ENCODE data around the gene ITIH5.

The ITIH5 gene

DNA sequence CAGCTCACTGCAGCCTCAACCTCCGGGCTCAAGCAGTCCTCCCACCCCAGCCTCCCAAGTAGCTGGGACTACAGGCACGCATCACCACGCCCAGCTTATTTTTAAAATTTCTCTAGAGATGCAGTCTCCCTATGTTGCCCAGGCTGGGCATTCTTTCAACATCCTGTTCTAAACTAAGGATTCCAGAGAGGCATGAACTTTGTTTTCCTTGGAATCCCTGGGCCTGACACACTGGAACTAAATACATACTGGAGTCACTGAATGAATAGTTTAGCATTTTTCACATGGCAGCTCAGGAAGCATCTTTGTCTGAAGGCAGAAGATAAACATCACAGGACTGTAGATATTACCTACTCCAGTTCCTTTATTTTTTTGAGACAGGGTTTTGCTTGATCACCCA lies 108.7 kb downstream of the ITIH5 start:
- in situ Hi-C loops (cut with HindIII; ENCODE audit: low sequenced_read_pairs): no loop called here

DNA sequence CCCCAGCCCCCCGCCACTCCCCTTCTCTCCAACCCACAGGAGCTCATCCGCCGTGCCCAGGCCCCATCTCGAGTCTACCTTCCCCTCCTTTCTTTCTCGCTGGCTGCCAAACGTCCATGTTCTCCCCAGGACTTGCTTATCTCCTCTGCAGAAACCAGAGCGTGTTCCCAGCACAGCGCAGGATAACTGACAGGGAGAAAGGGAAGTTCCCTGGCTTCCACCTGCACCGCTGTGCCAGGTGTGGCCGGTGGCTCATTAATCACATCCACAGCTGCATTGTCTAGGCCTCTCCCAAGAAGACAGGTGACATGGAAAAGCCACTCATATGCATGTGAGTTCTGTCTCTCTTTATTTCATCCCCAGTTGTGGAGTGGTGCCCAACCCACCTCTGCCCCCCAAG lies 113.2 kb downstream of the ITIH5 start:
- in situ Hi-C loops (cut with HindIII; ENCODE audit: low sequenced_read_pairs): no loop called here

DNA sequence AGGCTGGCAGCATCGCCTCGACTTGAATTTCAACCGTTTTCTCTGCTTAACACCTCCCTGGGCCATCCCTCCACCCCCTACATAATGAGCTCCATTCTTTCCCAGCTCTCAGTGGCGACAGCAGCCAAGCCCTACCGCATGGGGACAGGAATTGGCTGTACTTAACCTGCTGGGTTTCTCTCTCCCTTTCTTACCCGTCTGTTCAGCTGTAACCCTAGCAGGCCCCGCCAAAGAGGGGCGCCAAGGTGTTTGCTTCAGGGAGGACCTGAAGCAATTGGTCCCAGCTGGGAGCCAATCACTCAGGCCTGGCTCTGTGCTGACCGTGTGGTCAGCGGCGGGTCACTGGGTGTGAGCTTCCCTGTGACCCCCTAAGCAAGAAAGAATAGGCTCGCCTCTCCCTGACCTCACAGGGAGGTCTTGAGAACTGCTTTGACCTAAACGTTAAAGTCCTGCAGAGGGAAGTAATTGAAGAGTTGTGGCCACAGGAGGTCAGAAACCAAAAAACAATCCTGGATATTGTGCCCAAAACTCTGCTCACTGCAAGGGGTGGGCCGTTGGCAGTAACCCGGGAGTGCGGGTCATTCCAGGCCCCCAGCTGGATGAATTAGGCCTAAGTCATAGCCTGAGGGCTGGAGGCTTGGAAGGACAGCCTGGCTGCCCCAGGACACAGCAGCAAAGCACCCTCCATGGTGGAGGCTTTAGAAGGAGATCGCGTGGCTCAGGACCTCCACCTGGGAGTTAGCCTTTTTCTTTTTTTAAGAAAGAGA lies 114.6 kb downstream of the ITIH5 start:
- in situ Hi-C loops (cut with HindIII; ENCODE audit: low sequenced_read_pairs): no loop called here

DNA sequence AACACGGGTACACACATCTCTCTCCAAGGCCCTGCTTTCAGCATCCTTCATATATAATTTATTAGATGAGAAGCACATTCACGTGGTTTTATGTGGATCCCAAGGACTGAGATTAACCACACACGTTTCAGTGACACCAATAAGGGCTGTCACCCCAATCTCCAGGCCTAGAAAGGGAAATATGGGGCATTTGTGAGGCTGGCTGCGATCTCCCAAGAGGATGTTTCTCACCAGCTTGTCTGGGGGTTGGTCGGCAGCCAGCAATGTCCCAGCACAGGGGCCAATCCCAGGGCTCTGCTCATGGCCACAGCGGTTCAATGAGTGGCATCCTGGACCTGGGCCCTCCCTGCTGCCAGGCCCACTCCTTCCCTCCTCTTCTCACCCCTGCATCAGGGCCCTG lies 115.5 kb downstream of the ITIH5 start:
- in situ Hi-C loops (cut with HindIII; ENCODE audit: low sequenced_read_pairs): no loop called here

GRCh38 chr10:7550013-7550412 lies 116.8 kb downstream of the ITIH5 start:
- in situ Hi-C loops (cut with HindIII; ENCODE audit: low sequenced_read_pairs): no loop called here

- in situ Hi-C loops (cut with HindIII; ENCODE audit: low sequenced_read_pairs): no loop called here
These were observed 118.9 kb downstream of the ITIH5 start for GRCh38 chr10:7547829-7548228.

DNA sequence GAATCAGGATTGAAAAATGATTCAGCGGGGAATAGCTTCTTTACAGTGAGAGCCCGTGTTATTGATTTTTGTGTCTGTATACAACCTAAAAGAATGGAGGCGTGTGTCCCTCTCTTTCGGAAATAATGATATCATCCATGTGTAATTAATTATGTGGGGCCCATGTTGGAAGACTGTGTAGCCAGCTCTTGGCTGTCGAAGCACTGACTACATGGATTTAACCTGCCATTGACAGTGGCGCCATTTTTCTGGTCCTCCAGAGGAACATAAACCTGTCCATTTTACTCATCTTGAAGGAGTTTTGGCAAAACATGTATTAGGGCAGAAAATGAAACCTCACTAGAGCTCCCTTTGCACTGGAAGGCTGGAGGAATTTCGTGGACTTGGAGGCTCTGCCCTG lies 119.6 kb downstream of the ITIH5 start:
- in situ Hi-C loops (cut with HindIII; ENCODE audit: low sequenced_read_pairs): no loop called here

DNA sequence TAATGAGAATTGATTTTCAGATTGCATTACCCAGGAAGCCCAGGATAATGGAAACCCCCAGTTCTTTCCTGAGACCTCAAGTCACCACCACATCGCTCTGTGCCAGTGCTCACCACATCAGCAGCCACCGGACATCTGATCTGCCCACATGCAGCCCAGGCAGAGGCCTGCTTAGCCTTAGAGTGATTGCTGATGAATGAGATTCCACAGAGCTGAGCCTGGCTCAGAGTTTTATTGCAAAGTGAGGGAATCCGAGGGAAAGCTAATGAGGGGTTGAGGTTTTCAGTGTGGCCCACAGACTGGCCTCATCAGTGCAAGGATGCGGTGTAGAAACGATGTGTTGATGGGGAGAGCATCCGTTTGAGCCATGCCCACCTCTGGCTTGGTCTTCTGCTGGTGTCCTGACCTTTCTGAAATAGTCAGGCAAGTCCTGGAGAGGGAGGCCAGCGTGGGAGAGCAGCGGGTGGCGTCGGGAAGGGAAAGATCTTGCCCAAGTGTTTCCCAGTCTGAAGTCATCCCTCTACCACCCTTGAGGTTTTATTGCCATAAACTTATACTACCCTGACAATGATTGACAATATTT lies 120.3 kb downstream of the ITIH5 start:
- in situ Hi-C loops (cut with HindIII; ENCODE audit: low sequenced_read_pairs): no loop called here

DNA sequence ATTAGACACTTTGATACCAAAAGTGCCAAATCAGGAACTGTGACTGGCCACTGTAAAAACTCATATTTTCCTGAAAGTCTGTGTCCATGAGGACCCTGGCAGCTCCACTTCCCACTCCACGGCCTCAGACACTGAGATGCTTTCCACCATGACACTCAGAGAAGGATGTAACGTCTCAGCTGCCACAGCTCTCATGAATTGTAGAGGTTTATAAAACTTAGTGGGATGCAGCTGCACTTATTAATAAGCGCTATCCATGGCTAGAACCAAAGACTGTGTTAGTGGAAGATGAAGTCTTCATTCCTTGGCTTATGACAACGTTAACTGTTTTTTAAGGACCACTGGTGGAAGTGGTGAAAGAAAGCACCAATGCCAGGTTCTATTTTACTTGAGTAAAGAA lies 121.0 kb downstream of the ITIH5 start:
- in situ Hi-C loops (cut with HindIII; ENCODE audit: low sequenced_read_pairs): no loop called here

GRCh38 chr10:7545261-7545660 lies 121.5 kb downstream of the ITIH5 start:
- in situ Hi-C loops (cut with HindIII; ENCODE audit: low sequenced_read_pairs): no loop called here

DNA sequence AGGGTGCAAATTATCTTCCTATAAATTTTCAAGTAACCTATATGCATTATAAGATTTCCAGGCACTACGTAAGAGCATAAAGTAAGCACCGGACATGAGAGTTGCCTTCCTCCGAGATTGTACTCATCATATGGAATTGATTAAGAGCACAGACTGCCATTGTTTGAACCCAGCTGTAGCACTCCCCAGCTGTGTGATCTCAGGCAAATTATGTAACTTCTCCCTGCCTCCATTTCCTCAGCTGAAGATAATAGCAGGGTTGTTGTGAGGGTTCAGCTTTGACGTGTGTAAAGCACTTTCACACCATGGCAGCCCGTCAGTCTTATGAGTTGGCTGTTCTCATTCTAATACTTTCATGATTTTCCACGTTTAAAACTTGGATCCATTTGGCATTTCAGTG lies 122.6 kb downstream of the ITIH5 start:
- in situ Hi-C loops (cut with HindIII; ENCODE audit: low sequenced_read_pairs): no loop called here

DNA sequence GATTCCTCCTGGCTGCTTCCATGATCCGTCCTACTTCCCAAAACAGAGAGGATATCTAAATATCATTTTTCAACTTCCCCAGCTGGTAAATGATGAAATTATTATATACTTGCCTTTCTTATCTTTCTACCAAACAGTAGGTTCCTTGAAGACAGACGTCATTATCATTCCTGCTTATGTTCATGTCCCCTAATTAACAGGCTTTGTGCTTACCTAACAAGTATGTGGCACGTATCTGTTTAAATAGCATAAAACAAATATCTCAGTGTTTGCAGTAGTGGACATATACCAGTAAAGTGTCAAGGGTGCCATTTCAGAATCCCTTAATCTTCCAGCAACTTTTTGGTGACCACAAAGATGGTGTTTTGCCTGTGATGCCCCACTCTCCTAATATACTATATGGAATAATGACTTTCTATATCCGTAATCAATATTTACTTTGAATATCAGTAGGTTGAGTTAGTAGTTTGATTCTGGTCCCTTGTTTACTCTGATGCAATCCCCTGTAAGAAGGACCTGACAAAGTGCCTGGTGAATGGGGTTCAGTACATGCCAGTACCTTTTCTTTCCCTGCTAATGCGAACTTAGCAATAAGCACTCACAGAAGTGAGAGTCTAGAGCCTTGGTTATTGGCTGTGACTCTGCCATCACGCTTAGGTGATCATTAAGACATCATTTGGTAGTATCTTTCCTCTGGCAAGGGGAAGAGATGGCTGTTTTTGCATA lies 124.4 kb downstream of the ITIH5 start:
- in situ Hi-C loops (cut with HindIII; ENCODE audit: low sequenced_read_pairs): no loop called here

- in situ Hi-C loops (cut with HindIII; ENCODE audit: low sequenced_read_pairs): no loop called here
These were observed 125.4 kb downstream of the ITIH5 start for GRCh38 chr10:7541137-7542087.

DNA sequence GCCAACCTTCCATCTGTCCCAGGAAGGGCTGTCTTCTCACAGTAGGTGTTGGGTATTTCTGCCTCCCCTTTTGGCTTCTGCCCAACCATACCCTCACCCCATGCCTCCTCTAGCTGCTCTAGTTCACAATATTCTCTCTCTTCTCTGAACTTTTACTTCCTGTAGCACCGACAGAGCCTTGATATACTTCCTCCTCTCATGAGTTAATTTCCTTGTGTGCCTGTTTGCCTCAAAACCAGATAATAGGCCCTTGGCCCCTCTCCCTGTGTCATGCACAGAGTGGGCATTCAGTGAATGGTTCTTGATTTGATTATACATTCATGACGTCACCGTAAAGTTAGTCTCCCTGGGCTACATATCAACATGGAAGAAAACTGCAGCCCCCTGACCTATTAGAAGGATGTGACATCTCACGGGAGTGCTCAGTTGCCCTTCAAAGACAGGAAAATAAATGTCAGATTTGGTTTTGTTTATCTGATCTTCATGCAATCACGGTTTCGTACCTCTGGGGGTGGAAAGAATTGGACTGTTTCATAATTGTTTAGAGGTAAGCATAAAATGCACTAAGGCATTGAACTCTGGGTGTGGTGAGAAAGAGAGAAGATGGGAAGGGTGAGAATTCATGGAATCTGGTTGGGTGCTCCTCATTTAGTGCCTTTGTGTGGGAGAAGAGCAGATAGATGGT lies 127.7 kb downstream of the ITIH5 start:
- in situ Hi-C loops (cut with HindIII; ENCODE audit: low sequenced_read_pairs): loop anchor here (10.0 kb wide), 3 partner anchors 76 to 1766 kb away; no protein-coding TSS in a partner anchor

DNA sequence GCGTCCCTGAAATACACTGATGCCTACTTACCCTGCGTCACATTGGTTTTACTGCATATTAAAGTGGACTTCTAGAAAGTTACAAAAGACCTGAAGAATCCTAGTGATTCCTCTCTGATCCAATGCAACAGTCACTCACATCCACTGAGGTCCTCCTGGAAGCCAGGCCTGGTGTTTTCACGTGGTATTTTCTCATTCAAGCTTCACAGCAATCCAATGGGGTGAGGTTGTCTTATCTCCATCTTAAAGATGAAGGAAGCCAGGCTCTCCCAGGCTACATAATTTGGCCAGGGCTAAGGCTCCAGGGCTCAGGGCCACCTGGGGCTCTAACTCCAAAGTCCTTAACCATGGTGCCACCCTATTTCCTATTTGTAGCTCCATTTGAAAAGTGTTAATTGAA lies 129.6 kb downstream of the ITIH5 start:
- in situ Hi-C loops (cut with HindIII; ENCODE audit: low sequenced_read_pairs): loop anchor here (10.0 kb wide), 3 partner anchors 78 to 1768 kb away; no protein-coding TSS in a partner anchor

DNA sequence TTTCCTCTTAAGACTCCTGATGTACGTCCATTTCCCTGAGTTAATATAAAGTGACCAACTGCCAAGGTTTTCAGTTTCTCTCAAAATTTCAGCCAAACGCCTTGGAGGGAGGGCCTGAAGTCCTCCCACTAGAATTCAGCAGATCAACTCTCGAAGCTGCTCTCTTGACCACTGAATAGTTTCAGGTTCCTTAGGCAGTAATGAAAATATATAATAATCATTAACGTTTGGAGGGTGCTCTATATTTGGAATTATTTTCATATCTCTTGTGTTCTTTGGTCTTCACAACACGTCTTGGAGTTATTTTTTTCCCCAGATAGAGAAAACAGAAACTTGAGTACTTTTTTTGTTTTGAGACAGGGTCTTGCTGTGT lies 132.3 kb downstream of the ITIH5 start:
- in situ Hi-C loops (cut with HindIII; ENCODE audit: low sequenced_read_pairs): loop anchor here (10.0 kb wide), 3 partner anchors 80 to 1770 kb away; no protein-coding TSS in a partner anchor

DNA sequence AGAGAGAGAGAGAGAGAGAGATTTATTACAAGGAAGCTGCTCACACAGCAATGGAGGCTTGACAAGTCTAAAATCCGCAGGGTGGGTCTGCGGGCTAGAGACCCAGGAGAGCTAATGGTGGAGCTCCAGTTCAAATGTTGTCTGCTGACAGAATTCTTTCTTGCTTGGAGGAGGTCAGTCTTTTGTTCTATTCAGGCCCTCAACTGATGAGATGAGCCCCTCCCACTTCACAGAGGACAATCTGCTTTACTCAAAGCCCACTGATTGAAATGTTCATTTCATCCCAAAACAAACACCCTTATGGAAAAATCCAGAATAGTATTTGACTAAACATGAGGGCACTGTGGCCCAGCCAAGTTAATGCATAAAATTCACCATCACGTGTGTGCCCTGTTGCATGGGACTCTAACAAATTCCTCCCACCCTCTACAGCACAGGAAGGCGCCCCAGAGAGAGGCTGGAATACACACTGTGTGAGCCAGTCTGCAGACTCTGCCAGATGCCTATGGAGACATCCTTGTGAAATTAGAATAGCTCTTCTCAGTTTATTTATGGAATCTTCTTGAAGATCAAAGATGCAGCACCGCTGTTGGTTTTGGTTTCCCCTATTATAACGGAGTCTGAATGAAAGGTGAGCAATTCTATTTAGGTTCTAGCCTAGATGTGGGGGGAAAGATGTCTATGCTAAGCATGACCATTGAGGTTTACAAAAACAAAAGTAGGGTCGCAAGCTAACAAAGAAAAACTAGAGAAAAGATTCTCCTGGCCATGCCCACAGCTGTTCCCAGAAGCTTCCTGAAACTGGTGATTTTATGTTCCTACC lies 132.9 kb downstream of the ITIH5 start:
- in situ Hi-C loops (cut with HindIII; ENCODE audit: low sequenced_read_pairs): loop anchor here (10.0 kb wide), 3 partner anchors 81 to 1771 kb away; no protein-coding TSS in a partner anchor

DNA sequence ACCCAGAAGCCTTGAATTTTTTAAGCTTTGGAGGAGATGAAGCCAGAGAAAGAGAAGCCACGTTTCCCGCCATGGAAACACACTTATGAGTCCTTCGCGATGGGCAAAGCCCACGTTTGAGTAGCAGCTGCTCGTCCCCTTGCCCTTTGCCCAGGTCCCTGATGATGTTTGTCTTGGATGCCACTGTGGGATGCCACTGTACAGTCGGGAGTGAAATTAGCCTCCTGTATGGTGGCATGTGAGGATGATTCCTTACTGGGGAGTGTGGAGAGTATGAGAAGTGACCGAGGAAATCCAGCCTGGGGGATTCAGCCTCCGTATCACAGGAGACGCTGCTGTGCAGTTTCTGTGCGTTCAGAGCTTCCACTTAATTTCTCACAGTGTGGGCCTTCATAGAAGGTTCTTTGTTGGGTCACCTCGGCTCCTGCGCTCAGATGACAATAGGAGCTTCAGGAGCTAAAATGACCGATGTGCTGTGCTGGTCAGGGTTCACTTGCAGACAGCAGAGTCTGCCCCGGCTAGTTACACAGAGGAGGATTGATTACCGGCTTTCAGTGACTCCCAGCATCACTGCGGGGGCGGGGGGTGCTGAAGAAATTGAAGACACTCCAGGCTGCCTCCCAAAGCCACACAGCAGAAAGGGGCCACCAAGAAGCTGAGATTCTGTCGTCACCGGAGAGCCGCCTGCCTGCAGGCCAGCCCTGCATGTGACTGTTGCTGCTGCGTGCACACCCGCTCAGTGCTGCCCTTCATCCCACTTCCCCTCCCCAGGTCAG lies 133.9 kb downstream of the ITIH5 start:
- in situ Hi-C loops (cut with HindIII; ENCODE audit: low sequenced_read_pairs): loop anchor here (10.0 kb wide), 3 partner anchors 82 to 1772 kb away; no protein-coding TSS in a partner anchor
